ENCODE data around the gene SORCS2.

- TF ChIP-seq EZH2 (IDR thresholded peaks at IDR 0.05; ENCODE audit: borderline replicate concordance, low read length) (no peak), CTCF (IDR thresholded peaks at IDR 0.05; ENCODE audit: low read length) (no peak)
Observed at GRCh38 chr4:7254736-7255487, 62.6 kb downstream of the SORCS2 start.

Measured in OCI-LY1 (cell line).